ENCODE measurements around the gene DYNC1H1.
A peak's percentile ranks its signal among the peaks of the same experiment; 100 is the strongest.

The DYNC1H1 gene

DNA sequence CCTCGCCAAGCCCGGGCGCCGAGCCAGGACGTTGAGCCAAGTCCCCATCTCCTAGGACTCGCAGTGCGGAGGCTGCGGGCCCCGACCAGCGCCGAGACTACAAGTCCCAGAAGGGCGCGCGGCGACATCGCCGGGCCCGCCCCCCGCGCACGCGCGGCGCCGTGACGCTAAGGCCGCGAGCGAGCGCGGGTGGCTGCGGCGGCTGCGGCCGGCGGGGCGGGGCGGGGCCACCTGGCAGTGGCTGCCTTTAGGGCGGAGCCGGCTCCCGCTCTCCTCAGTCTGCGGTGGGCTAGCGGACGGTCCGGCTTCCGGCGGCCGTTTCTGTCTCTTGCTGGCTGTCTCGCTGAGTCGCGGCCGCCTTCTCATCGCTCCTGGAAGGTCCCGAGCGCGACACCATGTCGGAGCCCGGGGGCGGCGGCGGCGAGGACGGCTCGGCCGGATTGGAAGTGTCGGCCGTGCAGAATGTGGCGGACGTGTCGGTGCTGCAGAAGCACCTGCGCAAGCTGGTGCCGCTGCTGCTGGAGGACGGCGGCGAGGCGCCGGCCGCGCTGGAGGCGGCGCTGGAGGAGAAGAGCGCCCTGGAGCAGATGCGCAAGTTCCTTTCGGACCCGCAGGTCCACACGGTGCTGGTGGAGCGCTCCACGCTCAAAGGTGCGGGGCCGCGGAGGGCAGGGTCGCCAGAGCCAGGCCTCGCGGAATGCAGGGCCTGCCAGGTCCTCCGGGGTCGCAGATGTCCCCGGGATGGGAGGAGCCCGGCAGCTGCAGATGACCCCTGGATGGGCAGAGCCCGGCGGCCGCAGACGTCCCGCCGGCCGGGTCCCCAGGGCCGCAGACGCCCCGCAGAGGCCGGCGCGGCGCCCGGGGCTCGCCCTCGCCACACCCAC, at the start of gene DYNC1H1:
DYNC1H1 (plus strand) TSS at position 277 of the 884 bp plus-strand sequence; CDS start at position 396, 119 bp downstream.
- peak; percentile 82 for DNase-seq

DNA sequence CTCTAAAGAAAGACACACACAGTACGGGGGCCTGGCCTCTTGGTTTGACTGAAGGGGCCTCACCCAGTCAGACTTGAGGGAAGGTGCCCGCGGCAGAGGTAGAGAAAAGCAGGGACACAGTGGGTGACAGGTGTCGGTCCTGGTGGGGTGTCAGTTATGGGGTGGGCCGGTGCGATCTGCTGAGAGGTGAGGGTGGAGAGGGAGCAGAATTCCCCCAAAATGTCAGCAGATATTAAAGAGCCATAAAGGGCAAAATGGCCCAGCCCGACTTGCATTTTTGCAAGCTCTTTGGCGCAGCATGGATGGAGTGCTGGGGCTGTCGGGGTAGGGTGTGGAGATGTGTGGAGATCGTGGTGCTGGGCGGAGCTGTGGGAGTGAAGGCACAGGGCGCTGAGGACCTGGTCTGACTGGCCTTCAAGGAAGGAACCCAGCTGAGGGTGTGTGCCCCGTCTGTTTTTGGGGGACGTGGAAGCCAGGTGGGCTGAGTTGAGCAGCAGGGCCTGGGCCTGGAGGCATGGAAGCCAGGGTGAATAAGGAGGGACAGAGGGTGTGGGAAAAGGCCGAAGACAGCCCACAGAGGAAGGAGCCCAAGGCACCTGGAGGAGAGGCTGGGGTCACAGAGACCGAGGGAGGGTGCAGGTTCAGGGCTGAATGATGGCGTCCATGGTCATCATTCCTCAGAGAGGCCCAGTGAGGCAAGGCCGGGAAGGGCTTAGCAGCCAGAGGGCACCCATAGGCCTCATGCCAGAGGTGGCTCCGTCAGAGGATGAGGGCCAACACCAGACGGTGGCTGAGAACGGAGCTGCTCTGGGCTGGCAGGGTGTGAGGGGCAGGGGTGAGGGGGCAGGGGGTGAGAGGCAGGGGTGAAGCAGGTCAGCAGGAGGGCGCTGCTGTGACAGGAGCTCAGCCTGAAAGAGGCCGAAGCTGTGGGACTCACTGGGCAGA, 48.2 kb upstream of the DYNC1H1 start:
- DNase-seq = no peak

DNA sequence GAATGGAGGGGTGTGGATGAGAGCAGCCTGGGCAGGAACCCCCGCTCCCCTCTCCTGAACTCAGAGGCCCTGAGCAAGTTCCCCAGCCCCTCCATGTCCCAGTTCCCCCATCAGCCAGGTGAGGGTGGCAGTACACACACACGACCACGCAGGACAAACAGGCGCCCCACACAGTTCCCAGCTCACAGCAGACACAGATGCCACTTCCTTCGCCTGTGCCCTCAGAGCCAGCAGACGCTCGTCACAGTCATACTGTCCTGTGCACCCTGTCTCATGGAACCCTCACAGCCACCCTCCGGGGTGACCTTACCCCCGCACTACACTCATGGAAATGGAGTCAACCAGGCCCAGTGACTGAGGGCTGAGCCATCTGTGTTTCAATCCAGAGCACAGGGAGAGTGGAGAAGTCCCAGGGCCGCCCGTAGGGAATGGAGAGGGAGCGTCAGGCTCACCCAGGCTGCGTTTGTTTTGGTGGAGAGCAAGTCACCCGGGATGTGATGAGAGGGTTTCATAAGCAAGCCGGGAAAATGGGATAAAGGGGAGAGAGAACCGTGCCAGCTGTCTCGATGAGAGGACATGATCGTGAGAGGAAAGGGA, 47.5 kb upstream of the DYNC1H1 start:
- DNase-seq = no peak

DNA sequence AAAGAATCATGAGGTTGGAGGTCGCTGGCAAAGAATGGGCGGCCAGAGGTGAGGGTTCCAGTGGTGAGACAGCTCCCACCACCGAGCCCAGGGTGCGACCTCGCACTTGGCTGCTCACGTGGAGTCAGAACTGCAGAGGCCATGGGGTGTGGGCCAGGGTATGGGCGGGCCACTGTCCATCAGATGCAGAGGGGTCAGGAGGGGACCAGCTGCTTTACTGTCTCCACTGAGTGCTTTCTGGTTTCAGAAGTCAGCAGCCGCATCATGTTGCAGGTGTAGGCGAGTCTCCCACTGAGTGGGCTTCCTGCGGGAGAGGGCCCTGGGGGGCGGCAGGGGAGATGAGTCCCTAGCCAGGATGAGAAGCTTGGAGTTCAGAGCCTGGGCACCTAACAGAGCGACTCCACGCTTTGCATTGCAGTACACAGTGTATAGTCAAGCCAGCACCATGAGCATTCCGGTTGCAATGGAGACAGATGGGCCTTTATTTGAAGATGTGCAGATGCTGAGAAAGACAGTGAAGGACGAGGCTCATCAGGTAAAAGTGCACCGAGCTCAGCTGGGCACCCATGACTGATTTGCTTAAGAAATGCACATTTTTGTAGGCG, 46.9 kb upstream of the DYNC1H1 start:
- no peak for DNase-seq

DNA sequence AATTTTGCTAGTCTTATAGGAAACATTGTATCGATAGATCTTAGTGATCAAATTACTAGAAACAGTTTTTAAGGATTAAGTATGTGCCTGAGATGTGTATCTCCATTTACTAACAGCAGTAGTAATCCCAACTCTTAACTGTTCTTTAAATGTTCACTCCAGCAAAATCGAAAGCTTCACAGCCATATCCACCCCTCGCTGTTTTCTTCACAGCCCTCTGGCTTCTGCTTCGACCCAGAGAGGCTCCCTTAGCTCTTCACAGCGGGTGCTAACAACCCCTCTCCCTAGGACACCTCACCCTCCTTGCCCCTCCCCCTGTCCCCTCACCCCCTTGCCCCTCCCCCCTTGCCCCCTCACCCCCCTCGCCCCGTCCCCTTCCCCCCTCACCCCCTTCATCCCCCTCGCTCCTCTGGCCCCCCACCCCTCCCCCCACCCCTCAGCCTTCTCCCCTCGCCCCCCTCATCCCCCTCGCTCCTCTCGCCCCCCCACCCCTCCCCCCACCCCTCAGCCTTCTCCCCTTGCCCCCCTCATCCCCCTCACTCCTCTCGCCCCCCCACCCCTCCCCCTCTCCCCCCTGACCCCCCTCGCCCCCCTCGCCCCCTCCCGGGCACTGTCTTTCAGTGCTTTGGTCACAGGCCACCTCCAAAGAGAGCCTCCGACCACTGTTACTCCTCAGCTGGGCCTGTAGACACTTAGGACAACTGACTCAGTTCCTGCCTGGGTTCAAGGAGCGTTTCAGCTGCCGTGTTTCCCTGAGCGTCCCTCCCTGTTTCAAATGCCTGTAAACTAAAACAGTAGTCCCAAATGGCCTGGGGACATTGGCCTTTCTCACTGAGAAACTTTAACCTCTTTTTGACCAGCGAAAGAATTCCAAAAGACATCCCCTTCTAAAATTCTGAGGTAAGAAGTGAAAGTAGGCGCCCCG, 46.0 kb upstream of the DYNC1H1 start:
- no peak for DNase-seq

DNA sequence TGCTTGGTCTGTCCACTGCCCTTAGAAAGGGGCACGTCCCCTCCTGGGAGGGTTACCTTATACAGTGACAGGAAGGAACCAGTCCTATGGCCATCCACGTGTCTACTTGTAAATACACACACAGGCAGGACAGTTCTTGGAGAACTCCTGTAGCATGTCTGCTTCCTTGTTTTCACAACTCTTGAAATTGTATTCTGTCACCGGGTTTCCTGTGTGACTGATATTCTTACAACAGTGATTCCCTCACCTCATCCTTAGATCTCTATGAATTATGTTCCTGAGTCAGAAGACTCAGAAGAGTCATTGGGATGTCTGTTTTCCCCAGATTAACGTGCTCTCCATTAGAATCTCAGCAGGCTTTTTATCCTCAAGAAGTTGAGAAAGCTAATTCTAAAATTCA, 44.1 kb upstream of the DYNC1H1 start:
- DNase-seq = no peak

DNA sequence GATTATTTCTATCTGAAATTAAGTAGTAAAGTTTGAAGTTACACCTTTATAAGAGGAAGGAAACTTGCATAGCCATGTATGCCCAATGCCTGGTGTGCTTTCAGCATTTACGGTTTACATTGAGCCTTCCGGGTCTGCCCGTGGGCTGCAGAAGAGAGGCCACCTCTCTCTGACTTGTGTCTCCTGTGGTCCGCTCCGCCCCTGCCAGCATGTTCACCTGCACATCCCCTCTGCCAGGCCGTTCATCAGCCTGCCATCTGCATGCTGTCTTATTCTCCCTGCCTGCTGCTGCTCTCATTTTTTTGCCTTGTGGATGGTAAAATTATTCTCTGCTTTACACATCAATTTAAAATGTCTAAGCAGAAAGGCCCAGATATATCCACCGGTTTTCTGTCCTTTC, 41.5 kb upstream of the DYNC1H1 start:
- DNase-seq = no peak

DNA sequence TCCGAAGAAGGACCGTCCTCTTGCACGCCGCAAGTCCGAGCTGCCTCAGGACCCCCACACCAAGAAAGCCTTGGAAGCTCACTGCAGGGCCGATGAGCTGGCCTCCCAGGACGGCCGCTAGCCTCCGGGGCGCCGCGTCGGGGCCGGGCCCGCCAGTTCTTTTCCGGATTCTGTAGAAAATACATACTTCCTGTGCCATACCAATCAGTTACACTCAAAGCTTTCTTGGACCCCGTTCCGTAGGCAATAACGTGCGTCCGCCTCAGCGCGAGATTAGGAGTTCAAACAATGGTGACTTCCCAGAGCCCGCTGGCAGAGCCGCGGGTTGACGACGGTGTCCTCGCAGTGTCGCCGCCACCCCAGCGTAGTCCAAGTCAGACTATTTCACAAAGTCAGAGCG, 39.2 kb upstream of the DYNC1H1 start:
- DNase-seq = no peak

DNA sequence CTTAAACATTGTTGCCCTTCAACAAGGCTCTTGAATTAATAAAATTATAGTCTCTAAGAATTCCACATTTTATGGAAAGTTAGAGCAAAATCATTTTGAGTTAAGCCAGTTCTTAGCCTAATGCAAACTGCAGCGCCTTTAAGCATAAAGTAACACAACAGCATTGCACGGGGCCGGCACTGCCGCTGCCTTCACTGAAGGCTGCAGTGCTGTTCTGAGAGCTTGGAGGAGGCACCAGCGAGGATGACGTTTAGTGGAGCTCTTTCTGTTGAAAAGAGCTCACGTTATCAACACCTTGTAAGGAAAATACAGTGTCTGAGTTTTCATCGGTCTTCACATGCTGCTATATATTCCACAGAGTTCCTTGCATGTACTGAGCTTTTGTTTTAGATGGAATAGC, 38.3 kb upstream of the DYNC1H1 start:
- DNase-seq = no peak

DNA sequence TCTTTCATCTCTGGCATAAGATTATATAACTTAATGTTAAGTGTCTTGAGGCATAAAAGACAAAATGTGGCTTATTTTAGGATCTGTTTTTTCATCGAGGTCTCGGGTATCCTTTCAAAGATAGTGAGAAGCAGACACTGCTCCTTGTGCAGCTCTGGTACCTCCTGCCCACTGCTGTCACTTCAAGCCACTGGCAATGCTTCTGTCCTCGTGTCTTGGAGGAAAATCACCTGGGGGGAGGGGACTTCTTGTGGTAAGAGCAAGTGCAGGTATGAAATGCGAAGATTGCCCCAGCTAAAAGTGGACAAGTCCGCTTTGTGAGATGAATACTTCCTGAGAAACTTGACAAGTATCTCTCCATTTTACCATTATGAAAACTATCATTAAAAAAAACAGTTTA, 37.8 kb upstream of the DYNC1H1 start:
- DNase-seq = no peak

DNA sequence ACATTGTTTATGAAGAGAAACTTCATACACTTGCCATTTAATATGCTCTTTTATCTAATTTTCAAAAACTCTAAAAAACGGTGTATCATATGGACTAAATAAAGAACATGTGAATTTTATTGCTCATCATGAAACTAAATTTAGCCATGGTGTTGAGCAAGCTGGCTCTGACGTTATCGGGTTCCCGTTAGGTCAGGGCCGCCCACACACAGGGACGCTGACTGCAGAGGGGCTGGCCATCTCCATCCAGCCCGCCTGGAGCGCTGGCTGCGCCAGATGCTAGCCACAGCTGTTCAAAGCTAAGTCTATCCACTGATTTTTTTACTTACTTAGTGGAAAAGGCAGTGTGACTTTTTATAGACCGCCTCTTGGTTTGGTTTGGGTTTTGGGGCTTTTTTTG, 36.5 kb upstream of the DYNC1H1 start:
- no peak for DNase-seq

DNA sequence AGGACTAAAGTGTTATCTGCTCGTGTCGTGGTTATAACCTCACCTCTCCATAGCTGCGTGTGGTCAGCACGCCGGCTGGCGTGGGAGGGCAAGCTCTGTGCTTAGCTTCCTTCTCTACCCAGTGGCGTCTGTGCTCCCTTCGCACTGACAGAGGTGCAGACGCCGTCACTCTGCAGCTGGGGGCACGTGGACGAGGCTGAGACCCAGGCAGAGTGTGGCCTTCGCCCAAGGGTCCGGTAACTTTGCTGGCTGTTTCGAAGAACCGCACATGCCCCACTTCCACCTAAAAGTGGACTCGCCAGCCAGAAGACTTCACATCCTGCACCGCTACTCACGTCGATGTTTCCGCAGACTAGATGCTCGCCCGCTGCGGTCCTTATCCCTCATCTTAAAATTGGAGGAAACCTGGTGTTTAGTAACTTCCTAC, 35.9 kb upstream of the DYNC1H1 start:
- DNase-seq = no peak

DNA sequence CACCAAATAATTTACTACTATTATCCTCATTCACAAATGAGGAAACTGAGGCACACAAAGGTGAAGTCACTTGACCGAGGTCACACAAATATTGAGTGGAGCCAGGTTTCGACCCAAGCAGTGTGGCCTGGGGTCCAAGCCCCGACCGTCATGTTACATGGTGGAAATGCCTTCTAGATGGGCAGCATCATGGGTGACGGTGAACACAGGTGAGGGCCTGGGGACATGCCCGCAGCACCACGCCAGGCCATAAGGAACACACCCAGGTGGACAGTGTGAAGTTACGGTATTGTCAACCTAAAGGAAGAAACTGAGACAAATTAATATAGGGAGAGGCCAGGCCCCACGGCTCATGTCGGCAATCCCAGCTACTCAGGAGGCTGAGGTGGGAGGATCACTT, 35.3 kb upstream of the DYNC1H1 start:
- DNase-seq = no peak

DNA sequence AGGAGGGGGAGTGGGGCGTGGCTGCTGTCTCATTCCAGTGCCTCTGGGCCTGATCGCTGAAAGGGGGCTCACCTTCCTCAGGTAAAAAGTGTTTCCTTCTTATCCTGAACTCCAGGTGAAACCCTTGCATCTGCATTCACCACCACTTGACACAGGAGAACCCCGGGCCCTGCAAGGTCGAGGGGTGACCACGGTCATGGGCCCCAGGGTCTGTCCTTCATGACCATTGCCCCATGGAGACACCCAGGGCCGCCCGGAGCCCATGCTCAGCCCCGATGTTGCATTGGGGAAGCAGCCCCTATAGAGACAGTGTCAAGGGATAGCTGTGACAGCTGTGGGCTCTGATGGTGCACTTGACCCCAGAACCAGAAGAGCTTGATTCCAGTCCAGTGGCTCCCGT, 34.4 kb upstream of the DYNC1H1 start:
- DNase-seq = no peak

DNA sequence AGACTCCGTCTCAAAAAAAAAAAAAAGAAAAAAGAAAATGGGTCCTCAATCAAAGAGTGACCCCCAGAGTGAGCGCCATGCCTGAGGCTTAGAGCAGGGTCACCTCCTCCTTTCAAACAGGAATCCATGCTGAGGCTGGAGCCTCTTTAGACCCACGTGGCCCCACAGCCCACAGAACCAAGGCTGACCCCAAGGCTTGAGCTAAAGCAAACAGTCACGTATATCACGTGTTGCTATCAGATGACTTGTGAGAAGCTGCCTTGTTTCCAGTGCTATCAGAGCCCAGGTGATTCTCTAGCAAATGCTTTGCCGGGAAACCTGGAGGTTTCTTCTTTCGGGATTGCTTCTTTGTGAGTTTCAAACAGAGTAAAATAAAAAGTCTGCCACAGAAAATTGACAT, 31.7 kb upstream of the DYNC1H1 start:
- DNase-seq = peak; percentile 40

DNA sequence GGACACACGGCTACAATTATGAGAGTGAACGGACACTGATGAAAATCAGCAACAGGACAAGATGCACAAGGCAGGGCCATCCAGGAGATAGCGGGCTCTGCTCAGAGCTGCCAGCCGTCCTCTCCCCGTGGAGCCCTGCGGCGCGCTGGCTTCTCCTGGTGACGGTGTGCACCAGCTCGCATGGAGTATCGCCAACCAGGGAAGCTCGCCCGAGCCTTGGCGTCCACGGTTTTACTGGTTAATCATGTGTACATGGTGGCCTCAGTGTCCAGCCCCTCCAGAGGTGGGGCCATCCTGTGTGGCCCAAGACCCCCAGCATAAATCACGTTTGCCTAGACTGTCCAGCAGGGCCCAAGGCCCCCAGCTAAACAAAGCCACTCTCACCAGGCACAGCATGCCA, 31.2 kb upstream of the DYNC1H1 start:
- peak; percentile 13 for DNase-seq

DNA sequence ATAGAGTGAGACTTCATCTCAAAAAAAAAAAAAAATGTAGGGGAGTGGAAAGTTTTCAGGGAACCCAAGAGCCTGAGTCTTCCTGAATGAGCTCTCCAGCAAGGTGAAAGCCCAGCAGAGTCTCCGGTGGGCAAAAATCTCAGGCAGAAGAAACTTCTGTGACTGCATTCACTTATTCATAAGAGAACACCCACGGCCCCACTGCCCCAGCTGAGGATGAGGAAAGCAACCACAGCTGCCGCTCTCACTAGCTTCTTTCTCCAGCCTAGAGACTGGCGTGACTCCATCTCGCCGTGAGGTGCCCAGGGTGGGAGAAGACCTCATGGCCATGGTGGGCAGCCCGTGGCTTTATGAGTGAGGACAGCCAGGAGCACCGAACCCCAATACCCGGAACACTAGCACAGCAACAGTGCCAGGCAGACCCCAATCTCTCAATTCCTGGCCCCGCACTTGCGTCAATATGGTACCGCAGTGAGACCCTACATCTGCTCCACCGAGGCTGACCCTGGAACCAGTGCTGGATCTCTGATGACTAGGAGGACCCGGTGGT, 29.7 kb upstream of the DYNC1H1 start:
- no peak for DNase-seq

DNA sequence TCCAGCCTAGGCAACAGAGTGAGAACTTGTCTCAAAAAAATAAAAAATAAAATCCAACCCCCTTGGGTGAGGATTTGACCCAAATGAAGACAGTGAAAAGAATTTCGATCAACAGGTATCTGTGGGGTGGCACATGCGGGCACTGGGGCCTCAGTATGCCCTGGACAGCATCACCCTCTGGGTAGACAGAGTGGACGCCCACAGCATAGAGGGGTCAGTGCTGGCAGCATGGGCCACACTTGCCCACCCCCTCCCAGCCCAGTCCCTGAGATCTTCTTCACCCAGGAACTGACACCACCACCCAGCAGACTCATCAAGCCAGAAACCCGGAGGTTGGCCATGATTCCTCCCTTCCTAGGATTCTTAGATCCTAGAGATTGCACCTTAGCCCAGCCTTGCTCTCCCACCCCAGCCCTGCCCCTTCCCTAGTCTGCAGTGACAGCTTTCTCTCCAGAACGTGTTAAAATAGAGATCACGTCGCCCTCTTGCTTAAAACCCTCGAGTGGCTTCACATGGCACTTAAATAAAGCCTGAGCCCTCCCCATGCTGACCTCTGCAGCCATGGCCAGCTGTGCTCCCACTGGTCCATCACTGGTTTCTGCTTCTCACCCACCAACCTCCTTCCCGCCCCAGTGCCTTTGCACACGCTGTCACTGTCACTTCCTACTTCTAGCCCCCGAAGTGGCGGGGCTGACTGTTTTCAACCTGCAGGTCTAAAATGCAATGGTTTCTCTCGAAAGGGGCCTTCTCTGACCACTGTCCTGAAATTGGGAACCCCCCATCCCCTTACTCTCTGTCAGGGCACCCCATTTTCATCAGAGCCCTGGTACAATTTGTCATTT, 26.2 kb upstream of the DYNC1H1 start:
- no peak for DNase-seq

DNA sequence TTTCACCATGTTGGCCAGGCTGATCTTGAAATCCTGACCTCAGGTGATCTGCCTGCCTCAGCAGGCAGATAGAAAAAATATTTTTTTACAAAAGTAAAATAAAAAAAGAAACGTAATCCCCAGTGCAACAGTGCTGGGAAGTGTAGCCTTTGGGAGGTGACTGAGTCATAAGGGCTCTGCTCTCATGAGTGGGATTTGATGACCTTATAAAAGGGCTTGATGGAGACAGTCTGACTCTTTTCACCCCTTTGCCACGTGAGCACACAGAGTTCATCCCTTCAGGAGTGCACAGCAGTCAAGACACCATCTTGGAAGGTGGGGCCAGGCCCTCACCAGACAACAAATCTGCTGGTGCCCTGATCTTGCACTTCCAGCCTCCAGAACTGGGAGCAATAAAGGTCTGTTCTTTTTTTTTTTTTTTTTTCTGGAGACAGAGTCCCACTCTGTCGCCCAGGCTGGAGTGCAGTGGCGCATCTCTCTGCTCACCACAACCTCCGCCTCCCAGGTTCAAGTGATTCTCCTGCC, 24.7 kb upstream of the DYNC1H1 start:
- no peak for DNase-seq

DNA sequence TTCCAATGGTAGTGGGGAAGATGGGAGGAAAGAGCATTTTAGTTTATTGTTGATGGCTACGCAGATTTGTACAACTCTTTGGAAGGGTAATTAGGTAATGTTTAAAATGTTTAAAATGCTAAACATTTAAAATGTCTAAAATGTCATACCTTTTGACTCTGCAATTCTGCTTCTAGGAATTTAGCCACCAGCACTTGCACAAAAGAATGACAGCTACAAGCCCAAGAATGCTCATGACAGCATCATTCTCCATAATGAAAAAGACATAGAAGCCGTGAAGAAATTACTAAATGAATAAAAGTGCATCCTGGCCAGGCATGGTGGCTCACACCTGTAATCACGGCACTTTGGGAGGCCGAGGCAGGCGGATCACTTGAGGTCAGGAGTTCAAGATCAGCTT, 19.9 kb upstream of the DYNC1H1 start:
- DNase-seq = no peak

Data from NCI-H146 (cell line).